ENCODE data around the gene FAM234A. TPM values are rescaled to one million over a fixed set of nuclear protein-coding genes. Genes with fewer than 3 reads are reported as not detected.
"Not testable (repeated sequence)": the region's sequence is repeated elsewhere in the genome, so short reads cannot be mapped to it uniquely, and the experiment has no call there.

FAM234A gene
- total and polyA plus RNA-seq, 8 donors: 49.7 to 92.6 (median 58.1) TPM

DNA sequence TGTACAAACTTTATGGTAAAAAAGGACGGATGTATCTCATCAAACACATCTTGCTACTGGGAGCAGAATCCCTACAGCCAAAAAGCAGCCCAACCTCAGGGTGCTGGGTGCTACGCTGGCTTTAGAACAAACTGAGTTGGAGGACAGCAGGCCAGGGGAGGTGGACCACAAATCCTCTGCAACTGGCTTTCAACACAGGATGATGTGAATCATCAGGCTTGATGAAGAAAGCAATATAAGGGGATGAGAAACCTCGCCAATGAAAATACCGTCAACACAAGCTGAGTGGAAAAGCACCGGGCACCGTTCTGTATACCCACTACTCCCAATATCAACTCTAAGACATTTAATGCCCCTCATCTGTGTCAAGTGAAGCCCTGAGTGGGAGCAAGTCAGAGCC lies 40.1 kb upstream of the FAM234A start:
- TF ChIP-seq, protein P1, sequence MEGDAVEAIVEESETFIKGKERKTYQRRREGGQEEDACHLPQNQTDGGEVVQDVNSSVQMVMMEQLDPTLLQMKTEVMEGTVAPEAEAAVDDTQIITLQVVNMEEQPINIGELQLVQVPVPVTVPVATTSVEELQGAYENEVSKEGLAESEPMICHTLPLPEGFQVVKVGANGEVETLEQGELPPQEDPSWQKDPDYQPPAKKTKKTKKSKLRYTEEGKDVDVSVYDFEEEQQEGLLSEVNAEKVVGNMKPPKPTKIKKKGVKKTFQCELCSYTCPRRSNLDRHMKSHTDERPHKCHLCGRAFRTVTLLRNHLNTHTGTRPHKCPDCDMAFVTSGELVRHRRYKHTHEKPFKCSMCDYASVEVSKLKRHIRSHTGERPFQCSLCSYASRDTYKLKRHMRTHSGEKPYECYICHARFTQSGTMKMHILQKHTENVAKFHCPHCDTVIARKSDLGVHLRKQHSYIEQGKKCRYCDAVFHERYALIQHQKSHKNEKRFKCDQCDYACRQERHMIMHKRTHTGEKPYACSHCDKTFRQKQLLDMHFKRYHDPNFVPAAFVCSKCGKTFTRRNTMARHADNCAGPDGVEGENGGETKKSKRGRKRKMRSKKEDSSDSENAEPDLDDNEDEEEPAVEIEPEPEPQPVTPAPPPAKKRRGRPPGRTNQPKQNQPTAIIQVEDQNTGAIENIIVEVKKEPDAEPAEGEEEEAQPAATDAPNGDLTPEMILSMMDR (IDR thresholded peaks at IDR 0.05): no peak
- no peaks in the 10 kb centered on the region for H3K4me1 ChIP-seq
- H3K9me3 ChIP-seq: no peaks in the 10 kb centered on the region
- no peak overlapping the region for H3K4me3 ChIP-seq
- peaks cover 0 to 100% of the 10 kb centered on the region in 2 donors for H3K36me3 ChIP-seq
- DNase-seq (no peak), ATAC-seq (no peak)
- no peak overlapping the region for H3K27ac ChIP-seq
- intact Hi-C loops (cut with DNase I): no loop called here
- H3K27me3 ChIP-seq: no peaks in the 10 kb centered on the region

DNA sequence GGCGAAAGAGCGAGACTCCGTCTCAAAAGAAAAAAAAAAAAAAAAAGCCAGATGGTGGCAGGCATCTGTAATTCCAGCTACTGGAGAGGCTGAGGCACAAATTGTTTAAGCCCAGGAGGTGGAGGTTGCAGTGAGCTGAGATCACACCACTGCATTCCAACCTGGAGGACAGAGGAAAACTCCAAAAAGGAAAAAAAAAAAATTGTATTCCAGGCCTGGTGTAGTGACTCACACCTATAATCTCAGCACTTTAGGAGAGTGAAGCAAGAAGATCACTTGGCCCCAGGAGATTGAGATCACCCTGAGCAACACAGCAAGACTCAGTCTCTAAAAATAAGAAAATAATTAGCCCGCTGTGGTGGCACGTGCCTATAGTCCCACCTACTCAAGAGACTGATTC lies 34.2 kb upstream of the FAM234A start:
- H3K27ac ChIP-seq: no peak overlapping the region

DNA sequence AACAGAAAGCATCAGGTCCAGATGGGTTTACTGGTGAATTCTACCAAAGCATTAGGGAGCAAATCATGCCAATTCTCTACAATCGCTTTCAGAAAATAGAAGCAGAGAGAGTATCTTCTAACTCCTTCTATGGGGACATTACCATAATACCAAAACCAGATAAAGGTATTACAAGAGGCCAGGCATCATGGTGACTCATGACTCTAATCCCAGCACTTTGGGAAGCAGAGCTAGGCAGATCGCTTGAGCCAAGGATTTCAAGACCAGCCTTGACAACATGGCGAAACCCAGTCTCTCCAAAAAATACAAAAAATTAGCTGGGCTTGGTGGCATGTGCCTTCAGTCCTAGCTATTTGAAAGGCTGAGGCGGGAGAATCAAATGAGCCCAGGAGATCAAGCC lies 31.4 kb upstream of the FAM234A start:
- intact Hi-C loops (cut with DNase I): no loop called here
- ATAC-seq (no peak), DNase-seq (no peak)
- H3K4me1 ChIP-seq: no peaks in the 10 kb centered on the region
- H3K27ac ChIP-seq: no peak overlapping the region
- TF ChIP-seq, protein P1 (IDR thresholded peaks at IDR 0.05): no peak
- no peaks in the 10 kb centered on the region for H3K9me3 ChIP-seq
- peaks cover 0 to 97% of the 10 kb centered on the region in 2 donors for H3K36me3 ChIP-seq
- H3K27me3 ChIP-seq: no peaks in the 10 kb centered on the region
- H3K4me3 ChIP-seq: no peak overlapping the region

More for the DNA sequence above, 34.2 kb upstream of the FAM234A start:
- ATAC-seq: no peak
- Histone ChIP-seq H3K4me1 (no peaks in the 10 kb centered on the region), H3K27me3 (no peaks in the 10 kb centered on the region), H3K9me3 (no peaks in the 10 kb centered on the region), H3K4me3 (no peak overlapping the region), H3K36me3 (peaks cover 0 to 97% of the 10 kb centered on the region in 2 donors)
- no peak for DNase-seq
- TF ChIP-seq, protein P1 (IDR thresholded peaks at IDR 0.05): no peak
- intact Hi-C loops (cut with DNase I): no loop called here

DNA sequence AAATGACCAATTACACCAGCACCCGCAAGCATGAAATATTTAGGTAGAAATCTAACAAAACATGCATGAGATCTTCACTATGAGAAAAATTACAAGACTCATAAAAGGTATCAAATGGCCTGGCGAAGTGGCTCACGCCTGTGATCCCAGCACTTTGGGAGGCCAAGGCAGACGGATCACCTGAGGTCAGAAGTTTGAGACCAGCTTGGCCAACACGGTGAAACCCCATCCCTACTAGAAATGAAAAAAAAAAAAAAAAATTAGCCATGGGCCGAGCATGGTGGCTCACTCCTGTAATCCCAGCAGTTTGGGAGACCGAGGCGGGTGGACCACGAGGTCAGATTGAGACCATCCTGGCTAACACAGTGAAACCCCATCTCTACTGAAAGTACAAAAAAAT lies 30.6 kb upstream of the FAM234A start:
- intact Hi-C loops (cut with DNase I); ATAC-seq; H3K27ac ChIP-seq; DNase-seq; H3K9me3 ChIP-seq; H3K27me3 ChIP-seq; H3K4me1 ChIP-seq; H3K4me3 ChIP-seq: not testable (repeated sequence)
- peaks cover 0 to 97% of the 10 kb centered on the region in 2 donors for H3K36me3 ChIP-seq

DNA sequence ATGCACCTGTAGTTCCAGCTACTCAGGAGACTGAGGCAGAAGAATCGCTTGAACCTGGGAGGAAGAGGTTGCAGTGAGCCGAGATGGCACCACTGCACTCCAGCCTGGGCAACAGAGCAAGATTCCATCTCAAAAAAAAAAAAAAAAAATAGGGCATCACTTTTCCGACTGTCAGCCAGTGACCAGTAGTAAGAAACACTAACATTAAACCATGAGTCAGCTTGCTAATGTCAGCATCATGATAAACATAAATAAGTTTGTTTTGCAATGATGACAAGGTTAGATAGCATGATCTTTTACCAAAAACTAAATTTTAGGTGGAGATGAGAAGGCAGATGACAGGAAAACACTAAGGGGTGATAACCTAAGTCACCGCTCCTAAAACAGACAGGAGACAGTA lies 25.3 kb upstream of the FAM234A start:
- peaks cover 0 to 99% of the 10 kb centered on the region in 2 donors for H3K36me3 ChIP-seq
- ATAC-seq; H3K27ac ChIP-seq; DNase-seq; intact Hi-C loops (cut with DNase I); H3K4me3 ChIP-seq; H3K27me3 ChIP-seq; H3K4me1 ChIP-seq; H3K9me3 ChIP-seq: not testable (repeated sequence)

DNA sequence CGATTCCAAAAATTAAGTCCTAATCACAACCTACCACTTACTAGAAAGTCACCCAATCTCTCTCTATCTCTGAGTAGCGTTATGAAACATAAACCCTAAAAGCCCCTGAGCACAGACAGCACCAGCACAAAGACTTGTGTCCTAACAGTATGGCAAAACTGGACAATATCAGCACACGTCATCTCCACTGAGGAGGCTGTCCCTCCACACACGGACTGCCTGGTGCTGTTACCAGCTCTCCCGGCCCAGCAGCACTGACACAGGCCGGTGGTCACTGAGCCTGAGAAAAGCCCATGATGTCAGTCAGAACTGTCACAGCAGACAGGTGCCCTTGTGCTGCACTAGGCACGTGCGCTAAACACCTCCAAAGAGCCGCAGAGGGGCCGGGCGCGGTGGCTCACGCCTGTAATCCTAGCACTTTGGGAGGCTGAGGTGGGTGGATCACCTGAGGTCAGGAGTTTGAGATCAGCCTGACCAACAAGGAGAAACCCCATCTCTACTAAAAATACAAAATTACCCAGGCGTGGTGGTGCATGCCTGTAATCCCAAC lies 22.9 kb upstream of the FAM234A start:
- not testable (repeated sequence) for H3K4me1 ChIP-seq, H3K27ac ChIP-seq, H3K4me3 ChIP-seq, H3K9me3 ChIP-seq, DNase-seq, ATAC-seq, H3K27me3 ChIP-seq
- H3K36me3 ChIP-seq: peaks cover 0 to 99% of the 10 kb centered on the region in 2 donors
- intact Hi-C loops (cut with DNase I): loop anchor here in 1 of 2 donors (10.0 kb wide), 1 partner anchor 143 kb away; the partner anchor contains the start of gene AXIN1

DNA sequence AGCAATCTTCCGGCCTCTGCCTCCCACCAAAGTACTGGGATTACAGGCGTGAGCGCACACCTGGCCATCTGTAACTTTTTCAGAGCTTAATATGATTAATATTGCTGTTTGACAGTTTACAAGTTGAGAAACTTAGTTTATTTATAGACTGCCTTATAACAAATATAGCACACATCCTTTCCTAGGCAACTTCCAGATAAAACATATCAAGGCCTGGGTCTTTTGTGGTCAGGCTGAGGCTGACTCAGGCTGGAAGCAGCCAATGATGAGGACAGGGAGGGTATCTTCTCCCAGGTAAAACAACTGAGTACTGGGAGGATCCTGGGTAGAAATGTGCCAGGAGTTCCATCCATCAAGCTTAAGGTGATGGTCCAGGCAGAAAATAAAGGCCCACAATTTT lies 21.6 kb upstream of the FAM234A start:
- no peaks in the 10 kb centered on the region for H3K4me1 ChIP-seq
- intact Hi-C loops (cut with DNase I): loop anchor here in 1 of 2 donors (10.0 kb wide), 1 partner anchor 142 kb away; the partner anchor contains the start of gene AXIN1
- DNase-seq (no peak), ATAC-seq (no peak)
- no peak overlapping the region for H3K4me3 ChIP-seq
- peaks cover 0 to 99% of the 10 kb centered on the region in 2 donors for H3K36me3 ChIP-seq
- H3K27ac ChIP-seq: no peak overlapping the region
- TF ChIP-seq, protein P1 (IDR thresholded peaks at IDR 0.05): no peak
- H3K27me3 ChIP-seq: no peaks in the 10 kb centered on the region
- H3K9me3 ChIP-seq: no peaks in the 10 kb centered on the region
